ENCODE data around the gene CCDC152. TPM values are rescaled to one million over a fixed set of nuclear protein-coding genes. Genes with fewer than 3 reads are reported as not detected.

CCDC152 gene
- total RNA-seq, 1 experiment from 2014 or later = 0.13 TPM

- Histone ChIP-seq H3K4ac (ENCODE audit: low read depth, low read length) (no peak overlapping the region), H3K4me1 (ENCODE audit: insufficient read depth, low read length) (0 out of 2 replicates have a peak, but pooled peaks cover 2% of the 10 kb centered on the region), H3K23ac (ENCODE audit: insufficient read length, low read depth, low read length) (no peak overlapping the region), H3K27me3 (ENCODE audit: insufficient read depth, low read length) (no peaks in the 10 kb centered on the region), H2BK120ac (ENCODE audit: low read depth, low read length, poor library complexity, severe bottlenecking) (no peak overlapping the region), H2AK5ac (ENCODE audit: insufficient read length, low read length) (no peak overlapping the region), H3K9me3 (ENCODE audit: control insufficient read depth, low read depth, low read length) (no peaks in the 10 kb centered on the region), H4K20me1 (ENCODE audit: control insufficient read depth, insufficient read depth, insufficient read length) (no peaks in the 10 kb centered on the region), H3K14ac (ENCODE audit: insufficient read depth, low read length) (no peak overlapping the region), H4K5ac (ENCODE audit: insufficient read length, low read depth, low read length) (no peak overlapping the region), H3K79me2 (ENCODE audit: insufficient read depth, low read length) (no peaks in the 10 kb centered on the region), H3T11ph (ENCODE audit: low read length) (no peak overlapping the region), H2BK5ac (ENCODE audit: insufficient read length, low read length) (no peak overlapping the region), H3K18ac (ENCODE audit: insufficient read length, low read depth, low read length) (no peak overlapping the region), H3K27ac (ENCODE audit: insufficient read length, low read depth, low read length) (no peak overlapping the region), H2BK15ac (ENCODE audit: low read depth, low read length) (no peak overlapping the region), H4K8ac (replicated peaks; ENCODE audit: insufficient read length, low read depth, low read length) (no peak overlapping the region), H3K79me1 (ENCODE audit: insufficient read depth, low read depth, low read length, poor library complexity, severe bottlenecking) (no peaks in the 10 kb centered on the region), H2BK20ac (ENCODE audit: low read depth, low read length, poor library complexity, severe bottlenecking) (no peak overlapping the region), H3K9ac (ENCODE audit: extremely low read depth, insufficient read length, low read length) (no peak overlapping the region), H3K4me2 (ENCODE audit: insufficient read depth, insufficient read length, low read length) (no peak overlapping the region), H3K23me2 (ENCODE audit: insufficient read length, low read depth, low read length, poor library complexity, severe bottlenecking) (no peaks in the 10 kb centered on the region), H3K56ac (ENCODE audit: insufficient read length, low read depth, low read length) (no peak overlapping the region), H4K91ac (ENCODE audit: insufficient read length, low read depth, low read length) (no peak overlapping the region), H2AFZ (ENCODE audit: low read length) (no peak overlapping the region), H2BK12ac (ENCODE audit: insufficient read length, low read depth, low read length) (no peak overlapping the region)
- Mint-ChIP-seq H3K27me3 (ENCODE audit: low read depth) (no peaks in the 10 kb centered on the region), H3K4me3 (no peak overlapping the region), H3K4me1 (peaks cover 17 to 19% of the 10 kb centered on the region in 2 experiments), H3K36me3 (ENCODE audit: insufficient read depth in 1 of 3, low read depth in 3 of 3) (no peaks in the 10 kb centered on the region), H3K9me3 (no peaks in the 10 kb centered on the region), H3K27ac (no peak overlapping the region)
- TF ChIP-seq CTCF (conservative IDR thresholded peaks at IDR 0.05) = no peak
- no CpG with 5 or more reads among the region's 1 CpG for WGBS (ENCODE audit: extremely low coverage, insufficient read length, low lambda C conversion rate)
- no peak for DNase-seq
Measured at GRCh38 chr5:42761791-42762190, 5.2 kb downstream of the CCDC152 start.
